ENCODE results near the gene HPCAL1.

The HPCAL1 gene

DNA sequence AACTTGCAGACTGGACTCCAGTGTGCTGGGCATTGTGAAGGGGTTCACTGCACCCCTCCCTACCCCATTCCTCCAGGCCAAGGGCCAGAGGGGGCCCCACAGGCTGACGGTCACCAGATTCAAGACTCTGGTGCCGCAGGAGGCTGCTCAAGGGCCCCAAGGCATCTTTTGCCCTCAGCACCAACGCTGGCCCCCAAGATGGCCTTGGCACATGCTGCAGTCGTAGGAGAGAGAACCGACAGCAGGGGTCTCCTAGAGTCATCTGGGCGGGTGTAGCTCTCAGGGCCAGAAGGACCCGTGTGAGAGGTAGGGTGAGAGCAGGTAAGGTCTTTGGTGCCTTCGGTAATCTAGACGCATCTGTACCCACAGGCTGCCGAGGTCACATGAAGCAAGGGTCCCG, 164.1 kb downstream of the HPCAL1 start:
- TF ChIP-seq ZBTB7A (IDR thresholded peaks at IDR 0.05; ENCODE audit: low read depth) (no peak), CREB1 (IDR thresholded peaks at IDR 0.05; ENCODE audit: low read depth) (no peak), NFIC (IDR thresholded peaks at IDR 0.05) (no peak), TEAD4 (IDR thresholded peaks at IDR 0.05) (no peak), FOXM1 (IDR thresholded peaks at IDR 0.05; ENCODE audit: borderline replicate concordance, low read depth) (no peak), EP300 (IDR thresholded peaks at IDR 0.05; ENCODE audit: borderline replicate concordance) (no peak), TCF12 (IDR thresholded peaks at IDR 0.05; ENCODE audit: low read depth) (no peak), TAF1 (IDR thresholded peaks at IDR 0.05; ENCODE audit: low read depth) (no peak), YY1 (IDR thresholded peaks at IDR 0.05; ENCODE audit: low read depth) (no peak), RAD21 (IDR thresholded peaks at IDR 0.05; ENCODE audit: low read depth) (no peak), EGR1 (IDR thresholded peaks at IDR 0.05) (no peak), CEBPB (IDR thresholded peaks at IDR 0.05) (no peak)
- TF ChIP-seq, protein P1, sequence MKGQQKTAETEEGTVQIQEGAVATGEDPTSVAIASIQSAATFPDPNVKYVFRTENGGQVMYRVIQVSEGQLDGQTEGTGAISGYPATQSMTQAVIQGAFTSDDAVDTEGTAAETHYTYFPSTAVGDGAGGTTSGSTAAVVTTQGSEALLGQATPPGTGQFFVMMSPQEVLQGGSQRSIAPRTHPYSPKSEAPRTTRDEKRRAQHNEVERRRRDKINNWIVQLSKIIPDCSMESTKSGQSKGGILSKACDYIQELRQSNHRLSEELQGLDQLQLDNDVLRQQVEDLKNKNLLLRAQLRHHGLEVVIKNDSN (IDR thresholded peaks at IDR 0.05): no peak
- TF ChIP-seq, protein P2, sequence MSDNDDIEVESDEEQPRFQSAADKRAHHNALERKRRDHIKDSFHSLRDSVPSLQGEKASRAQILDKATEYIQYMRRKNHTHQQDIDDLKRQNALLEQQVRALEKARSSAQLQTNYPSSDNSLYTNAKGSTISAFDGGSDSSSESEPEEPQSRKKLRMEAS (IDR thresholded peaks at IDR 0.05): no peak
- TF ChIP-seq, protein P3, sequence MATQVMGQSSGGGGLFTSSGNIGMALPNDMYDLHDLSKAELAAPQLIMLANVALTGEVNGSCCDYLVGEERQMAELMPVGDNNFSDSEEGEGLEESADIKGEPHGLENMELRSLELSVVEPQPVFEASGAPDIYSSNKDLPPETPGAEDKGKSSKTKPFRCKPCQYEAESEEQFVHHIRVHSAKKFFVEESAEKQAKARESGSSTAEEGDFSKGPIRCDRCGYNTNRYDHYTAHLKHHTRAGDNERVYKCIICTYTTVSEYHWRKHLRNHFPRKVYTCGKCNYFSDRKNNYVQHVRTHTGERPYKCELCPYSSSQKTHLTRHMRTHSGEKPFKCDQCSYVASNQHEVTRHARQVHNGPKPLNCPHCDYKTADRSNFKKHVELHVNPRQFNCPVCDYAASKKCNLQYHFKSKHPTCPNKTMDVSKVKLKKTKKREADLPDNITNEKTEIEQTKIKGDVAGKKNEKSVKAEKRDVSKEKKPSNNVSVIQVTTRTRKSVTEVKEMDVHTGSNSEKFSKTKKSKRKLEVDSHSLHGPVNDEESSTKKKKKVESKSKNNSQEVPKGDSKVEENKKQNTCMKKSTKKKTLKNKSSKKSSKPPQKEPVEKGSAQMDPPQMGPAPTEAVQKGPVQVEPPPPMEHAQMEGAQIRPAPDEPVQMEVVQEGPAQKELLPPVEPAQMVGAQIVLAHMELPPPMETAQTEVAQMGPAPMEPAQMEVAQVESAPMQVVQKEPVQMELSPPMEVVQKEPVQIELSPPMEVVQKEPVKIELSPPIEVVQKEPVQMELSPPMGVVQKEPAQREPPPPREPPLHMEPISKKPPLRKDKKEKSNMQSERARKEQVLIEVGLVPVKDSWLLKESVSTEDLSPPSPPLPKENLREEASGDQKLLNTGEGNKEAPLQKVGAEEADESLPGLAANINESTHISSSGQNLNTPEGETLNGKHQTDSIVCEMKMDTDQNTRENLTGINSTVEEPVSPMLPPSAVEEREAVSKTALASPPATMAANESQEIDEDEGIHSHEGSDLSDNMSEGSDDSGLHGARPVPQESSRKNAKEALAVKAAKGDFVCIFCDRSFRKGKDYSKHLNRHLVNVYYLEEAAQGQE (IDR thresholded peaks at IDR 0.05; ENCODE audit: low read depth): no peak

DNA sequence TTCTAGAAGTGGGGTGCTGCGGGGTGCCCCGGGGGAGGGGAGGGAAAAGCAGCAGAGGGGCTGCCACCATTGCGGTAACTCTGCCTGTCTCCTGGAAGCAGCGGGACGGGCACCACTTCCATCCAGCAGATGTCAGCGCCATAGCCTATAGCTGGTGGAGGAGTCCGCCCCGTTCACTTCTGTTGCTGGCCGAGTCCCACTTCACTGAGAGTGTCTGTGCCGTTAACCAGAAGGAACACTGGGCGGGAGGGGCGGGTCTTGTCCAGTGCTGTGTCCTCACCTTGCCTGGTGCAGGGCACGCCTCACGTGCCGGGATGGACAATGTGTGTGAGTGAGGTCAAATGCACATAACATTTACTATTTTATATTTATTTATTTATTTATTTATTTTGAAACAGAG, 164.7 kb downstream of the HPCAL1 start:
- no peak for TF ChIP-seq RAD21 (IDR thresholded peaks at IDR 0.05; ENCODE audit: low read depth)
- TF ChIP-seq TCF12 (IDR thresholded peaks at IDR 0.05; ENCODE audit: low read depth): no peak
- TF ChIP-seq, protein P3 (IDR thresholded peaks at IDR 0.05; ENCODE audit: low read depth): no peak
- TF ChIP-seq EGR1 (IDR thresholded peaks at IDR 0.05): no peak
- TF ChIP-seq, protein P1 (IDR thresholded peaks at IDR 0.05): no peak
- no peak for TF ChIP-seq EP300 (IDR thresholded peaks at IDR 0.05; ENCODE audit: borderline replicate concordance)
- no peak for TF ChIP-seq NFIC (IDR thresholded peaks at IDR 0.05)
- no peak for TF ChIP-seq FOXM1 (IDR thresholded peaks at IDR 0.05; ENCODE audit: borderline replicate concordance, low read depth)
- TF ChIP-seq TEAD4 (IDR thresholded peaks at IDR 0.05): no peak
- no peak for TF ChIP-seq CEBPB (IDR thresholded peaks at IDR 0.05)
- TF ChIP-seq, protein P2 (IDR thresholded peaks at IDR 0.05): no peak
- no peak for TF ChIP-seq CREB1 (IDR thresholded peaks at IDR 0.05; ENCODE audit: low read depth)
- no peak for TF ChIP-seq YY1 (IDR thresholded peaks at IDR 0.05; ENCODE audit: low read depth)
- TF ChIP-seq TAF1 (IDR thresholded peaks at IDR 0.05; ENCODE audit: low read depth): no peak
- no peak for TF ChIP-seq ZBTB7A (IDR thresholded peaks at IDR 0.05; ENCODE audit: low read depth)

DNA sequence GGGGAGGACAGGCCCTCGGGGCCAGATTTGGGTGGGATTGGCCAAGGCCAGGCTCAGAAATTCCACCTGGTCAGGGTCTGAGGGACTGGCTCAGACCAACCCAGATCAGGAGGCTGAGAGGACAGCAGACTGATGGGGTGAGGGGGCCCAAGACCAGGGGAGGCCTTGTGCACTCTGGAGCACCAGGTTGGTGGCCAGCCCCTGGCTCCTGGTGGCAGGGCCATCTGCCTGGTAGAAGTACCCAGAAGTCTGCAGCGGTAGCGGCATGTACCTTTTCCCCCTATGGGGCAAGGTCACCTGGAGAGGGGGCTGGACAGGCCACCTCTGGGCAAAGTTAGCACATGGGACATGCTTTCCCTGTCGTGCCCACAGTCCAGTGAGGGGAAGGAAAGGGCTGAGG, 166.6 kb downstream of the HPCAL1 start:
- TF ChIP-seq RAD21 (IDR thresholded peaks at IDR 0.05; ENCODE audit: low read depth): no peak
- TF ChIP-seq EP300 (IDR thresholded peaks at IDR 0.05; ENCODE audit: borderline replicate concordance): no peak
- no peak for TF ChIP-seq TAF1 (IDR thresholded peaks at IDR 0.05; ENCODE audit: low read depth)
- no peak for TF ChIP-seq TCF12 (IDR thresholded peaks at IDR 0.05; ENCODE audit: low read depth)
- no peak for TF ChIP-seq TEAD4 (IDR thresholded peaks at IDR 0.05)
- no peak for TF ChIP-seq CREB1 (IDR thresholded peaks at IDR 0.05; ENCODE audit: low read depth)
- no peak for TF ChIP-seq ZBTB7A (IDR thresholded peaks at IDR 0.05; ENCODE audit: low read depth)
- TF ChIP-seq NFIC (IDR thresholded peaks at IDR 0.05): no peak
- TF ChIP-seq CEBPB (IDR thresholded peaks at IDR 0.05): no peak
- TF ChIP-seq, protein P3 (IDR thresholded peaks at IDR 0.05; ENCODE audit: low read depth): no peak
- TF ChIP-seq FOXM1 (IDR thresholded peaks at IDR 0.05; ENCODE audit: borderline replicate concordance, low read depth): no peak
- TF ChIP-seq, protein P2 (IDR thresholded peaks at IDR 0.05): no peak
- TF ChIP-seq, protein P1 (IDR thresholded peaks at IDR 0.05): no peak
